Brain microvascular endothelial cell (primary cell): ENCODE measurements around the gene FAM118A.
A peak's percentile ranks its signal among the peaks of the same experiment; 100 is the strongest.
"Not testable (repeated sequence)": the region's sequence is repeated elsewhere in the genome, so short reads cannot be mapped to it uniquely, and the experiment has no call there.

Experiments
- DNase-seq: peaks from one replicate; pipeline ENCODE4 v3.0.0-alpha.2; 2020
- H3K27ac ChIP-seq: fragments of 250-450 bp; sonication (Bioruptor Pico); 2 replicates; pipeline ENCODE4 v1.5.1; 2020; ENCODE audit warnings: mild to moderate bottlenecking, moderate library complexity
- H3K27me3 ChIP-seq: fragments of 250-450 bp; sonication (Bioruptor Pico); replicated peaks from 2 replicates; pipeline ENCODE4 v1.5.1; 2020; ENCODE audit warnings: mild to moderate bottlenecking
- H3K36me3 ChIP-seq: fragments of 250-450 bp; sonication (Bioruptor Pico); replicated peaks from 2 replicates; pipeline ENCODE4 v1.5.1; 2020; ENCODE audit warnings: mild to moderate bottlenecking
- H3K4me3 ChIP-seq: 2 replicates; pipeline ENCODE4 v1.5.1; 2011; ENCODE audit warnings: low read depth, mild to moderate bottlenecking, control low read depth, low read length, moderate library complexity
- CTCF ChIP-seq: IDR thresholded peaks from 2 replicates; pipeline ENCODE4 v1.5.1; 2011; ENCODE audit warnings: low read depth, mild to moderate bottlenecking, moderate library complexity, low read length, control low read depth, inconsistent platforms; ENCODE audit errors: missing control alignments
- in situ Hi-C: cut with HindIII; loops from 2 replicates; pipeline ENCODE4 v1.10.0; 2017; ENCODE audit warnings: low sequenced_read_pairs, low pct_ligation_motif_present

Gene FAM118A

GRCh38 chr22:45290410-45290936, 19.3 kb upstream of the FAM118A start:
- Histone ChIP-seq H3K27ac (no peak overlapping the region), H3K4me3 (no peak overlapping the region), H3K36me3 (no peaks in the 10 kb centered on the region), H3K27me3 (peaks cover 7% of the 10 kb centered on the region)
- DNase-seq, result peak; percentile 76
- in situ Hi-C loops, result no loop called here
- no peak for TF ChIP-seq CTCF

- in situ Hi-C loops, result no loop called here
- TF ChIP-seq CTCF, result no peak
Measured at GRCh38 chr22:45291061-45291930, 18.4 kb upstream of the FAM118A start.

GRCh38 chr22:45291931-45292290, 17.8 kb upstream of the FAM118A start:
- TF ChIP-seq CTCF, result no peak

More at GRCh38 chr22:45291061-45291930, 18.4 kb upstream of the FAM118A start:
- peaks cover 4% of the 10 kb centered on the region for H3K27me3 ChIP-seq
- H3K27ac ChIP-seq, result no peak overlapping the region
- DNase-seq, result no peak
- no peaks in the 10 kb centered on the region for H3K36me3 ChIP-seq
- no peak overlapping the region for H3K4me3 ChIP-seq

GRCh38 chr22:45292731-45293442, 16.8 kb upstream of the FAM118A start:
- TF ChIP-seq CTCF, result no peak
- in situ Hi-C loops, result no loop called here
- H3K36me3 ChIP-seq, result no peaks in the 10 kb centered on the region
- no peak for DNase-seq
- H3K4me3 ChIP-seq, result no peak overlapping the region
- no peaks in the 10 kb centered on the region for H3K27me3 ChIP-seq
- H3K27ac ChIP-seq, result no peak overlapping the region

More at GRCh38 chr22:45291931-45292290, 17.8 kb upstream of the FAM118A start:
- Histone ChIP-seq H3K27me3 (peaks cover 2% of the 10 kb centered on the region), H3K4me3 (no peak overlapping the region), H3K27ac (no peak overlapping the region), H3K36me3 (no peaks in the 10 kb centered on the region)
- DNase-seq, result no peak
- in situ Hi-C loops, result no loop called here

GRCh38 chr22:45294030-45294429, 15.7 kb upstream of the FAM118A start:
- no peak for TF ChIP-seq CTCF
- H3K4me3 ChIP-seq, result no peak overlapping the region
- no peaks in the 10 kb centered on the region for H3K36me3 ChIP-seq
- no peak for DNase-seq
- no peaks in the 10 kb centered on the region for H3K27me3 ChIP-seq
- no peak overlapping the region for H3K27ac ChIP-seq
- in situ Hi-C loops, result no loop called here

- H3K4me3 ChIP-seq, DNase-seq, H3K27ac ChIP-seq, H3K36me3 ChIP-seq, H3K27me3 ChIP-seq, in situ Hi-C loops: not testable (repeated sequence)
Measured at GRCh38 chr22:45295004-45295403, 14.7 kb upstream of the FAM118A start.
